K562 (cell line): ENCODE data around the gene DCXR. TPM values are rescaled to one million over a fixed set of nuclear protein-coding genes. Genes with fewer than 3 reads are reported as not detected.

ENCODE experiments used
- ATF3 ChIP-seq, 2 experiments: fragments of 450-650 bp in 1 of 2; sonication (generic) in 1 of 2; formaldehyde crosslinking in 1 of 2; IDR thresholded peaks in 1 of 2; conservative IDR thresholded peaks in 1 of 2; 2 replicates each; pipeline versions ENCODE4 v1.6.1 to v1.8.1; 2016 to 2023; ENCODE audit warnings: mild to moderate bottlenecking in 2 of 2, moderate library complexity in 2 of 2, inconsistent platforms in 1 of 2, missing genetic modification reagents in 1 of 2
- CHD1 ChIP-seq: fragments of 200-600 bp; sonication (generic); IDR thresholded peaks from one replicate; pipeline ENCODE4 v1.6.1; 2012; ENCODE audit warnings: mild to moderate bottlenecking, moderate library complexity, low read length, inconsistent platforms
- DNMT1 ChIP-seq: fragments of 450-650 bp; IDR thresholded peaks from 2 replicates; pipeline ENCODE4 v1.6.1; 2016; ENCODE audit warnings: antibody characterized with exemption, mild to moderate bottlenecking
- GABPB1 ChIP-seq: sonication (generic); formaldehyde crosslinking; IDR thresholded peaks from 2 replicates; pipeline ENCODE4 v1.8.0; 2022; ENCODE audit warnings: mild to moderate bottlenecking, missing genetic modification reagents
- MYC ChIP-seq, 2 experiments: fragments of 250-450 bp in 1 of 2; sonication (Bioruptor Pico) in 1 of 2; IDR thresholded peaks; 2 replicates each; pipeline versions ENCODE4 v1.5.1 to v1.6.1; 2012 to 2021; ENCODE audit warnings: low read depth in 2 of 2, borderline replicate concordance in 1 of 2, improper control_type of control experiment in 1 of 2, low read length in 1 of 2, mild to moderate bottlenecking in 1 of 2, moderate library complexity in 1 of 2
- NKRF ChIP-seq: fragments of 450-650 bp; IDR thresholded peaks from 2 replicates; pipeline ENCODE4 v1.6.1; 2016; ENCODE audit warnings: borderline replicate concordance
- NR2C2 ChIP-seq, 2 experiments: fragments of 200-800 bp in 1 of 2; sonication (Bioruptor generic) in 1 of 2; sonication (generic) in 1 of 2; formaldehyde crosslinking in 1 of 2; IDR thresholded peaks; 2 replicates each; pipeline versions ENCODE4 v1.6.1 to v1.8.0; 2016 to 2022; ENCODE audit warnings: mild to moderate bottlenecking in 1 of 2, missing compliant biosample characterization in 1 of 2, missing genetic modification characterization in 1 of 2, missing genetic modification reagents in 1 of 2
- NR2F6 ChIP-seq: fragments of 450-650 bp; formaldehyde crosslinking; IDR thresholded peaks from 2 replicates; pipeline ENCODE4 v1.4.0; 2020; ENCODE audit warnings: mild to moderate bottlenecking
- POLR2G ChIP-seq: fragments of 200-400 bp; formaldehyde crosslinking; IDR thresholded peaks from 2 replicates; pipeline ENCODE4 v1.6.1; 2017; ENCODE audit warnings: low read depth, mild to moderate bottlenecking, antibody characterized with exemption, low read length, moderate library complexity
- RBBP5 ChIP-seq: fragments of 200-600 bp; sonication (generic); IDR thresholded peaks from 2 replicates; pipeline ENCODE4 v1.6.1; 2012; ENCODE audit warnings: borderline replicate concordance, mild to moderate bottlenecking, low read length, control low read depth, inconsistent platforms; ENCODE audit not compliant: insufficient read depth, poor library complexity, severe bottlenecking
- RFX1 ChIP-seq: fragments of 450-650 bp; IDR thresholded peaks from 2 replicates; pipeline ENCODE4 v1.6.1; 2016; ENCODE audit warnings: mild to moderate bottlenecking, moderate library complexity
- RFX5 ChIP-seq: IDR thresholded peaks from 2 replicates; pipeline ENCODE4 v1.6.1; 2011; ENCODE audit warnings: low read depth, mild to moderate bottlenecking, improper control_type of control experiment, low read length
- SAP30 ChIP-seq: fragments of 200-600 bp; sonication (generic); IDR thresholded peaks from 2 replicates; pipeline ENCODE4 v1.6.1; 2012; ENCODE audit warnings: borderline replicate concordance, low read depth, mild to moderate bottlenecking, moderate library complexity, low read length, control low read depth, inconsistent platforms; ENCODE audit not compliant: insufficient read depth, poor library complexity, severe bottlenecking
- SNAPC5 ChIP-seq: fragments of 250-450 bp; sonication (Bioruptor Pico); IDR thresholded peaks from 2 replicates; pipeline ENCODE4 v1.8.0; 2021; ENCODE audit warnings: moderate library complexity, mild to moderate bottlenecking, inconsistent platforms
- TGIF2 ChIP-seq: sonication (generic); formaldehyde crosslinking; IDR thresholded peaks from 2 replicates; pipeline ENCODE4 v1.8.1; 2022; ENCODE audit warnings: mild to moderate bottlenecking, missing genetic modification reagents, moderate library complexity
- XRCC3 ChIP-seq: fragments of 450-650 bp; IDR thresholded peaks from 2 replicates; pipeline ENCODE4 v1.6.1; 2017; ENCODE audit warnings: mild to moderate bottlenecking, moderate library complexity
- polyA plus RNA-seq, 8 experiments: library from polyadenylated mRNA; depleted of rRNA in 4 of 8; stranded (reverse) in 5 of 8; unstranded in 3 of 8; fragments of >200 nt; fragmentation: Nextera tagmentation in 2 of 8; fragmentation: Illumina TruSeq in 1 of 8; extraction: Ambion mirVana in 2 of 8; extraction: Trizol in 1 of 8; gene quantifications; 2 replicates each; pipeline versions ENCODE4 v1.2.1 to v1.2.3, GENCODE V29; 2011 to 2014; ENCODE audit warnings: inconsistent platforms in 1 of 8, missing spikeins in 1 of 8
- total RNA-seq, 7 experiments: library from RNA; depleted of rRNA in 6 of 7; stranded (reverse); fragments of >200 nt in 6 of 7; fragmentation: Illumina TruSeq in 2 of 7; extraction: Trizol in 2 of 7; gene quantifications; 2 replicates each; pipeline versions ENCODE4 v1.2.1 to v1.2.3, GENCODE V29; 2011 to 2021; ENCODE audit warnings: low replicate concordance in 1 of 7

The DCXR gene
- total and polyA plus RNA-seq, 9 of the 15 experiments (the other 6 are each of a cell fraction or from before 2014, with no cell fraction given) = 21.3 to 274 (median 156) TPM

- no peak for TF ChIP-seq SNAPC5 (CRISPR knock-in tag)
- TF ChIP-seq NR2F6 (CRISPR knock-in tag) = no peak
- 0 out of 2 replicates have a peak, but pooled peaks have one; percentile 27 for TF ChIP-seq TGIF2 (CRISPR knock-in tag)
- peak; percentile 78 for TF ChIP-seq SAP30
- peak; percentile 64 for TF ChIP-seq CHD1
- no peak for TF ChIP-seq GABPB1 (CRISPR knock-in tag)
- TF ChIP-seq RBBP5 = peak; percentile 83
- no peak for TF ChIP-seq XRCC3
- no peak for TF ChIP-seq RFX1
- TF ChIP-seq POLR2G = peak; percentile 81; the same call in 1 of the 2 replicates
- TF ChIP-seq DNMT1 = no peak
- TF ChIP-seq NR2C2 (CRISPR knock-in tag; IDR thresholded peaks at IDR 0.05) = no peak
- 0 out of 2 replicates have a peak, but pooled peaks have one; percentile 96 for TF ChIP-seq NR2C2 (tag; IDR thresholded peaks at IDR 0.05)
- TF ChIP-seq MYC (IDR thresholded peaks at IDR 0.05; ENCODE audit: low read depth, low read length) = peak; percentile 82
- no peak for TF ChIP-seq MYC (CRISPR knock-in tag; IDR thresholded peaks at IDR 0.05; ENCODE audit: borderline replicate concordance, low read depth)
- peak; percentile 43; the same call in 1 of the 2 replicates for TF ChIP-seq NKRF
- TF ChIP-seq ATF3 (IDR thresholded peaks at IDR 0.05) = no peak
- TF ChIP-seq ATF3 (CRISPR knock-in tag; conservative IDR thresholded peaks at IDR 0.05) = 0 out of 2 replicates have a peak, but pooled peaks have one; percentile 6
- TF ChIP-seq RFX5 = no peak
- TF ChIP-seq, all 486 proteins: peak for 24
These were observed 27.7 kb upstream of the DCXR start (continued) for GRCh38 chr17:82065193-82065637.
